Skeletal muscle tissue (tissue), 4 donors: Measurements from ENCODE around the gene TCEAL9. TPM values are rescaled to one million over a fixed set of nuclear protein-coding genes. Genes with fewer than 3 reads are reported as not detected.
A peak's percentile ranks its signal among the peaks of the same experiment; 100 is the strongest.

Source experiments
- H3K27ac ChIP-seq: one replicate; pipeline ENCODE4 v1.7.0; 2013; ENCODE audit warnings: mild to moderate bottlenecking, low read depth, low read length, inconsistent platforms
- H3K27me3 ChIP-seq, 3 donors: one replicate each; pipeline ENCODE4 v1.7.0; 2013; ENCODE audit warnings: low read length in 3 of 3; ENCODE audit not compliant: control insufficient read depth in 3 of 3, insufficient read depth in 3 of 3
- H3K36me3 ChIP-seq, 3 donors: one replicate each; pipeline ENCODE4 v1.7.0; 2013; ENCODE audit warnings: low read length in 3 of 3; ENCODE audit not compliant: control insufficient read depth in 3 of 3, insufficient read depth in 3 of 3
- H3K4me1 ChIP-seq, 3 donors: one replicate each; pipeline ENCODE4 v1.7.0; 2013; ENCODE audit warnings: low read length in 3 of 3, mild to moderate bottlenecking in 3 of 3; ENCODE audit not compliant: control insufficient read depth in 3 of 3, insufficient read depth in 3 of 3
- H3K4me3 ChIP-seq, 3 donors: one replicate each; pipeline ENCODE4 v1.7.0; 2013; ENCODE audit warnings: low read length in 3 of 3
- H3K9ac ChIP-seq, 3 donors: one replicate each; pipeline ENCODE4 v1.7.0; 2013; ENCODE audit warnings: low read length in 3 of 3, mild to moderate bottlenecking in 3 of 3, moderate library complexity in 2 of 3, low read depth in 1 of 3
- H3K9me3 ChIP-seq, 3 donors: one replicate each; pipeline ENCODE4 v1.7.0; 2013; ENCODE audit warnings: low read length in 3 of 3; ENCODE audit not compliant: control insufficient read depth in 3 of 3
- total RNA-seq: library from RNA; depleted of rRNA; stranded (reverse); fragments of >200 nt; gene quantifications from one replicate; pipeline ENCODE4 v1.2.3, GENCODE V29; 2014
- donor health status: Osteomylitis.

The TCEAL9 gene
- total RNA-seq, result 74.1 TPM

GRCh38 chrX:103356130-103356798 lies at the start of gene TCEAL9:
TCEAL9 (plus strand) TSS chrX:103356506; CDS start chrX:103357685, 1,179 bp downstream.
- Histone ChIP-seq H3K36me3 (no peaks in the 10 kb centered on the region), H3K9ac (peak within 1 kb of the TSS; percentile 76 to 85 (median 83)), H3K27ac (peak within 1 kb of the TSS; percentile 70), H3K9me3 (no peaks in the 10 kb centered on the region), H3K4me1 (no peaks in the 10 kb centered on the region), H3K27me3 (no peaks in the 10 kb centered on the region), H3K4me3 (peak within 1 kb of the TSS; percentile 56 to 86 (median 78))

GRCh38 chrX:103309860-103310554 lies 46.3 kb upstream of the TCEAL9 start:
- Histone ChIP-seq H3K9ac (peak overlapping the region in 1 of 3 donors; percentile 64), H3K27me3 (peaks cover 0 to 14% (median 5%) of the 10 kb centered on the region in 3 donors), H3K4me1 (peaks cover 0 to 4% (median 3%) of the 10 kb centered on the region in 3 donors), H3K36me3 (no peaks in the 10 kb centered on the region), H3K27ac (no peak overlapping the region), H3K4me3 (peak overlapping the region in 1 of 3 donors; percentile 65), H3K9me3 (no peaks in the 10 kb centered on the region)

- Histone ChIP-seq H3K27ac (no peak within 1 kb of the TSS), H3K9me3 (no peaks in the 10 kb centered on the region), H3K4me3 (peak within 1 kb of the TSS; percentile 46 to 65 (median 57)), H3K27me3 (peaks cover 0 to 14% (median 5%) of the 10 kb centered on the region in 3 donors), H3K9ac (peak within 1 kb of the TSS in 1 of 3 donors; percentile 64), H3K36me3 (no peaks in the 10 kb centered on the region), H3K4me1 (peaks cover 0 to 4% (median 3%) of the 10 kb centered on the region in 3 donors)
These were observed 45.5 kb upstream of the TCEAL9 start, which contains the start of gene BEX2 for GRCh38 chrX:103310555-103311398. BEX2 (minus strand) TSS chrX:103310990; CDS start chrX:103309976, 1,014 bp downstream.

GRCh38 chrX:103311399-103311780 lies 44.9 kb upstream of the TCEAL9 start:
- Histone ChIP-seq H3K27me3 (peaks cover 0 to 14% (median 5%) of the 10 kb centered on the region in 3 donors), H3K27ac (no peak overlapping the region), H3K9ac (no peak overlapping the region), H3K4me1 (peaks cover 0 to 4% (median 3%) of the 10 kb centered on the region in 3 donors), H3K4me3 (peak overlapping the region in 2 of 3 donors; percentile 46 to 65), H3K9me3 (no peaks in the 10 kb centered on the region), H3K36me3 (no peaks in the 10 kb centered on the region)

- Histone ChIP-seq H3K9ac (peak within 1 kb of the TSS; percentile 3 to 57 (median 40)), H3K36me3 (no peaks in the 10 kb centered on the region), H3K9me3 (no peaks in the 10 kb centered on the region), H3K4me1 (no peaks in the 10 kb centered on the region), H3K27ac (no peak within 1 kb of the TSS), H3K4me3 (peak within 1 kb of the TSS; percentile 40 to 56 (median 49)), H3K27me3 (peaks cover 0 to 24% (median 0%) of the 10 kb centered on the region in 3 donors)
These were observed 26.3 kb upstream of the TCEAL9 start, which contains the start of gene TCEAL7 for GRCh38 chrX:103329991-103330390. TCEAL7 (plus strand) TSS chrX:103330239; CDS start chrX:103331404, 1,165 bp downstream.

- H3K9me3 ChIP-seq, result no peaks in the 10 kb centered on the region
- H3K27ac ChIP-seq, result no peak overlapping the region
- no peaks in the 10 kb centered on the region for H3K36me3 ChIP-seq
- H3K27me3 ChIP-seq, result peaks cover 0 to 27% (median 0%) of the 10 kb centered on the region in 3 donors
- H3K4me1 ChIP-seq, result no peaks in the 10 kb centered on the region
- peak overlapping the region in 2 of 3 donors; percentile 49 to 56 for H3K4me3 ChIP-seq
- peak overlapping the region in 1 of 3 donors; percentile 3 for H3K9ac ChIP-seq
These were observed 25.5 kb upstream of the TCEAL9 start for GRCh38 chrX:103330681-103331288.

- Histone ChIP-seq H3K9me3 (no peaks in the 10 kb centered on the region), H3K9ac (no peak overlapping the region), H3K36me3 (no peaks in the 10 kb centered on the region), H3K27ac (no peak overlapping the region), H3K27me3 (peaks cover 0 to 16% (median 0%) of the 10 kb centered on the region in 3 donors), H3K4me1 (no peaks in the 10 kb centered on the region), H3K4me3 (no peak overlapping the region)
These were observed 17.6 kb upstream of the TCEAL9 start for GRCh38 chrX:103338663-103339062.

- no peaks in the 10 kb centered on the region for H3K36me3 ChIP-seq
- no peaks in the 10 kb centered on the region for H3K4me1 ChIP-seq
- H3K9ac ChIP-seq, result no peak overlapping the region
- H3K27me3 ChIP-seq, result peaks cover 0 to 8% (median 0%) of the 10 kb centered on the region in 3 donors
- H3K4me3 ChIP-seq, result no peak overlapping the region
- H3K27ac ChIP-seq, result no peak overlapping the region
- H3K9me3 ChIP-seq, result no peaks in the 10 kb centered on the region
These were observed 13.2 kb upstream of the TCEAL9 start for GRCh38 chrX:103343105-103343504.

GRCh38 chrX:103344606-103345005 lies 11.7 kb upstream of the TCEAL9 start:
- H3K27ac ChIP-seq, result no peak overlapping the region
- no peaks in the 10 kb centered on the region for H3K4me1 ChIP-seq
- H3K36me3 ChIP-seq, result no peaks in the 10 kb centered on the region
- H3K9ac ChIP-seq, result no peak overlapping the region
- no peaks in the 10 kb centered on the region for H3K9me3 ChIP-seq
- H3K27me3 ChIP-seq, result peaks cover 0 to 1% (median 0%) of the 10 kb centered on the region in 3 donors
- no peak overlapping the region for H3K4me3 ChIP-seq
